ENCODE results near the gene GBP5.
A peak's percentile ranks its signal among the peaks of the same experiment; 100 is the strongest.
"Not testable (repeated sequence)": the region's sequence is repeated elsewhere in the genome, so short reads cannot be mapped to it uniquely, and the experiment has no call there.

The GBP5 gene

GRCh38 chr1:89262643-89263042, 10.0 kb downstream of the GBP5 start:
- Mint-ChIP-seq H3K27ac (no peak overlapping the region), H3K4me1 (ENCODE audit: low read depth) (peaks cover 71% of the 10 kb centered on the region), H3K9me3 (peaks cover 4% of the 10 kb centered on the region), H3K4me3 (no peak overlapping the region), H3K36me3 (ENCODE audit: low read depth) (peaks cover 85% of the 10 kb centered on the region), H3K27me3 (no peaks in the 10 kb centered on the region)

GRCh38 chr1:89261926-89262515, 10.6 kb downstream of the GBP5 start:
- Mint-ChIP-seq H3K4me3 (no peak overlapping the region), H3K9me3 (peaks cover 8% of the 10 kb centered on the region), H3K27ac (peak overlapping the region; percentile 18), H3K27me3 (no peaks in the 10 kb centered on the region), H3K36me3 (ENCODE audit: low read depth) (peaks cover 84% of the 10 kb centered on the region), H3K4me1 (ENCODE audit: low read depth) (peaks cover 72% of the 10 kb centered on the region)

GRCh38 chr1:89260566-89261255, 11.9 kb downstream of the GBP5 start:
- peaks cover 85% of the 10 kb centered on the region for H3K36me3 Mint-ChIP-seq (ENCODE audit: low read depth)
- H3K4me1 Mint-ChIP-seq (ENCODE audit: low read depth): peaks cover 69% of the 10 kb centered on the region
- H3K27ac Mint-ChIP-seq: peak overlapping the region; percentile 79
- H3K27me3 Mint-ChIP-seq: no peaks in the 10 kb centered on the region
- H3K9me3 Mint-ChIP-seq: peaks cover 11% of the 10 kb centered on the region
- H3K4me3 Mint-ChIP-seq: peak overlapping the region; percentile 35

- peaks cover 83% of the 10 kb centered on the region for H3K36me3 Mint-ChIP-seq (ENCODE audit: low read depth)
- H3K27ac Mint-ChIP-seq: peak overlapping the region; percentile 86
- H3K4me1 Mint-ChIP-seq (ENCODE audit: low read depth): peaks cover 70% of the 10 kb centered on the region
- H3K9me3 Mint-ChIP-seq: peaks cover 11% of the 10 kb centered on the region
- no peaks in the 10 kb centered on the region for H3K27me3 Mint-ChIP-seq
- peak overlapping the region; percentile 58 for H3K4me3 Mint-ChIP-seq
Observed at GRCh38 chr1:89260042-89260441, 12.6 kb downstream of the GBP5 start.

- Mint-ChIP-seq H3K36me3 (ENCODE audit: low read depth) (peaks cover 83% of the 10 kb centered on the region), H3K4me3 (peak overlapping the region; percentile 58), H3K27me3 (no peaks in the 10 kb centered on the region), H3K27ac (peak overlapping the region; percentile 86), H3K9me3 (peaks cover 14% of the 10 kb centered on the region), H3K4me1 (ENCODE audit: low read depth) (peaks cover 72% of the 10 kb centered on the region)
Observed at GRCh38 chr1:89259283-89259971, 13.2 kb downstream of the GBP5 start.

- H3K27me3 Mint-ChIP-seq: no peaks in the 10 kb centered on the region
- H3K27ac Mint-ChIP-seq: peak overlapping the region; percentile 87
- H3K36me3 Mint-ChIP-seq (ENCODE audit: low read depth): peaks cover 82% of the 10 kb centered on the region
- peaks cover 22% of the 10 kb centered on the region for H3K9me3 Mint-ChIP-seq
- H3K4me1 Mint-ChIP-seq (ENCODE audit: low read depth): peaks cover 63% of the 10 kb centered on the region
- H3K4me3 Mint-ChIP-seq: no peak overlapping the region
Observed at GRCh38 chr1:89257041-89257440, 15.6 kb downstream of the GBP5 start.

- Mint-ChIP-seq H3K4me1 (ENCODE audit: low read depth) (peaks cover 63% of the 10 kb centered on the region), H3K36me3 (ENCODE audit: low read depth) (peaks cover 82% of the 10 kb centered on the region)
- H3K27me3 Mint-ChIP-seq: not testable (repeated sequence)
Observed at GRCh38 chr1:89255581-89255980, 17.1 kb downstream of the GBP5 start.

GRCh38 chr1:89254658-89255287, 17.9 kb downstream of the GBP5 start:
- Mint-ChIP-seq H3K4me3 (no peak overlapping the region), H3K4me1 (ENCODE audit: low read depth) (peaks cover 60% of the 10 kb centered on the region), H3K27me3 (no peaks in the 10 kb centered on the region), H3K27ac (no peak overlapping the region), H3K9me3 (peaks cover 27% of the 10 kb centered on the region), H3K36me3 (ENCODE audit: low read depth) (peaks cover 85% of the 10 kb centered on the region)

More at GRCh38 chr1:89255581-89255980, 17.1 kb downstream of the GBP5 start:
- not testable (repeated sequence) for H3K27ac Mint-ChIP-seq, H3K4me3 Mint-ChIP-seq
- H3K9me3 Mint-ChIP-seq: peaks cover 27% of the 10 kb centered on the region

- Mint-ChIP-seq H3K27ac (no peak overlapping the region), H3K36me3 (ENCODE audit: low read depth) (peaks cover 32% of the 10 kb centered on the region), H3K9me3 (peaks cover 27% of the 10 kb centered on the region), H3K4me3 (no peak overlapping the region), H3K27me3 (no peaks in the 10 kb centered on the region), H3K4me1 (ENCODE audit: low read depth) (peaks cover 12% of the 10 kb centered on the region)
Observed at GRCh38 chr1:89243046-89243445, 29.6 kb downstream of the GBP5 start.
